Prostate gland (tissue), 2 donors: Measurements from ENCODE around the gene DSG2.

Experiments
- POLR2A ChIP-seq: fragments of 450-650 bp; IDR thresholded peaks from one replicate; pipeline ENCODE4 v1.6.1; 2016; ENCODE audit warnings: antibody characterized with exemption, mild to moderate bottlenecking
- POLR2AphosphoS5 ChIP-seq: sonication (generic); formaldehyde crosslinking; IDR thresholded peaks from one replicate; pipeline ENCODE4 v1.6.1; 2017; ENCODE audit warnings: antibody characterized with exemption
- TF ChIP-seq, protein P1 (sequence below), 4 experiments: fragments of 200-600 bp in 2 of 4; fragments of 450-650 bp in 2 of 4; sonication (generic) in 2 of 4; IDR thresholded peaks; 1 replicate in 3 of 4; 2 replicates in 1 of 4; pipeline ENCODE4 v1.5.1; 2016 to 2019; ENCODE audit warnings: antibody characterized with exemption in 4 of 4, mild to moderate bottlenecking in 2 of 4, moderate library complexity in 2 of 4

DNA sequence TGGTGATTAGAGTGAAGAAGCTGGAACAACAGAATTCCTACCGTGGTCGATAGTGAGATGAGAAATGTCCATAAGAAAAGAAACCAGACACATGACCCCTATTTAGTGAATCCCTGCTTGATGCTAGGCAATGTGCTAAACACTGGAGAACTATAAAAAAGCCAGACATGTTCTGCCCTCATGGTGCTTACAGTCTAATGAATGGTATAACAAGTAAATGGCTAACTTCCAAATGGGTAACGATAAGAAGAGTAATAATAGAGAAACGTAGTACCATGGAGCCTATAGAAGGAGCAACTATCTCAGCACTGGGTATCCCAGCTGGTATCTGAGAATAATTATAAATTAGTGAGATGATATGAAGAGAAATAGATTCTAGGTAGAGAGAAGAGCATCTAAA lies 5.0 kb downstream of the DSG2 start:
- TF ChIP-seq POLR2A, result no peak
- TF ChIP-seq, protein P1, sequence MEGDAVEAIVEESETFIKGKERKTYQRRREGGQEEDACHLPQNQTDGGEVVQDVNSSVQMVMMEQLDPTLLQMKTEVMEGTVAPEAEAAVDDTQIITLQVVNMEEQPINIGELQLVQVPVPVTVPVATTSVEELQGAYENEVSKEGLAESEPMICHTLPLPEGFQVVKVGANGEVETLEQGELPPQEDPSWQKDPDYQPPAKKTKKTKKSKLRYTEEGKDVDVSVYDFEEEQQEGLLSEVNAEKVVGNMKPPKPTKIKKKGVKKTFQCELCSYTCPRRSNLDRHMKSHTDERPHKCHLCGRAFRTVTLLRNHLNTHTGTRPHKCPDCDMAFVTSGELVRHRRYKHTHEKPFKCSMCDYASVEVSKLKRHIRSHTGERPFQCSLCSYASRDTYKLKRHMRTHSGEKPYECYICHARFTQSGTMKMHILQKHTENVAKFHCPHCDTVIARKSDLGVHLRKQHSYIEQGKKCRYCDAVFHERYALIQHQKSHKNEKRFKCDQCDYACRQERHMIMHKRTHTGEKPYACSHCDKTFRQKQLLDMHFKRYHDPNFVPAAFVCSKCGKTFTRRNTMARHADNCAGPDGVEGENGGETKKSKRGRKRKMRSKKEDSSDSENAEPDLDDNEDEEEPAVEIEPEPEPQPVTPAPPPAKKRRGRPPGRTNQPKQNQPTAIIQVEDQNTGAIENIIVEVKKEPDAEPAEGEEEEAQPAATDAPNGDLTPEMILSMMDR (IDR thresholded peaks at IDR 0.05), result no peak
- TF ChIP-seq POLR2AphosphoS5, result no peak
